NCI-H526 treated with DMSO at 0.1 percent for 48 hours (cell line): ENCODE measurements around the gene SCYGR8.
"Not testable (repeated sequence)": the region's sequence is repeated elsewhere in the genome, so short reads cannot be mapped to it uniquely, and the experiment has no call there.

Source experiments
- DNase-seq: peaks from one replicate; lab custom pipeline; 2025; lab: John Stamatoyannopoulos, UW

SCYGR8 gene, protein sequence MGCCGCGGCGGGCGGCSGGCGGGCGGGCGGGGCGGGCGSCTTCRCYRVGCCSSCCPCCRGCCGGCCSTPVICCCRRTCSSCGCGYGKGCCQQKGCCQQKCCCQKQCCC

GRCh38 chr2:227745594-227745993, at the start of gene SCYGR8:
Gene SCYGR8, plus strand, starts transcription at chr2:227745894. Its CDS starts 0 bp downstream, at chr2:227745894.
- DNase-seq, result no peak

DNA sequence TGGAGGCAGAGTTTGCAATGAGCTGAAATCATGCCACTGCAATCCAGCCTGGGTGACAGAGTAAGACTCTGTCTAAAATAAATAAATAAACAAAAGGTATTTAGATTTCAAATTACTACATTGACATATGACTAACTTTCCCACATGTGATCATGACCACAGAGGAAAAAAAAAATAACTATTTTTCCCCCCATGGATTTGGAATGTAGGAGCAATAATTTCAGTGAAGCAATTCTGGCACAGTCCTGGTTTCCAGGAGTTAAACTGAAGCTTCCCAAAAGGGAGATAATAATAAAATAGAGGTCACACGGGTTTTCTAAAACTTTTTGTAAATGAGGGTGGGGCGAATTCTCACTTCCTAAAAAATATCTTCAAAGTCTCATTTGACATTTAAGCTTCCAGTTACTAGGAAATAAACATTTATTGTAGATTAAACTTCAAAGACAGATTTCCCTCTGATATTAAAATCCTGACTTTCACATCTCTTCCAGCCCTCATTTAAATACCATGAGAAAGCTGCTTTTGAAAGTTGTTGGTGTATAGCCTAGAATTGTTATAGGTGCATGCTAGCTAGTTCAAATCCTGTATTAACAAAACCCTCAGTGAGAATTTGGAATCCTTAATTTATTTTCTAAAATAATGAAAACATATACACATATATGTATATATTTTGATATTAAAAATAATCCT, 48.6 kb upstream of the SCYGR8 start:
- DNase-seq, result no peak

- no peak for DNase-seq
Measured at GRCh38 chr2:227701556-227701955, 44.1 kb upstream of the SCYGR8 start.

DNA sequence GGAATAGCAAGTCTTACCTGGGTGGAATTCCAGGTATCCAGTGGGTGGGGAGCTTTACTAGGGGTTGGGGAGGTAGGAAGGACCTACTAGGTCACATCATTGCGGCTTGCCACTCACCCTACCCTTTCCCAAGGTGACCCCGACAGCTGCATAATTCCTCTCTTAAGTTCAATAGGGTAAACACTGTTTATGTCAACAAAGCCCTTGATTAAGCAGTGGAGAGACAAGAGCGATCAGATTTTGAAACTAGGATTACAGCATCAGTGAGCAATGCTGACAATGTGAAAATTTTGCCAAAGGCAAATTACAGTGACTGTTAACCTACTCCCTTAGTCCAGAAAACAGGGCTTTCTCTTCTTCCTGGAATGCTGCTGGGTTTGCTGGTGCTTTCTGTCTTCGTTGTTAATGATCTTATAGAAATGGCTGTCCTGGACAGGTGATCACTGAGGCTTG, 42.4 kb upstream of the SCYGR8 start:
- no peak for DNase-seq

- no peak for DNase-seq
Measured at GRCh38 chr2:227703961-227704360, 41.7 kb upstream of the SCYGR8 start.

GRCh38 chr2:227706859-227707258, 38.8 kb upstream of the SCYGR8 start:
- no peak for DNase-seq

- DNase-seq, result no peak
Measured at GRCh38 chr2:227707390-227707789, 38.3 kb upstream of the SCYGR8 start.

GRCh38 chr2:227710986-227711385, 34.7 kb upstream of the SCYGR8 start:
- no peak for DNase-seq

- DNase-seq, result no peak
Measured at GRCh38 chr2:227713291-227713690, 32.4 kb upstream of the SCYGR8 start.

DNA sequence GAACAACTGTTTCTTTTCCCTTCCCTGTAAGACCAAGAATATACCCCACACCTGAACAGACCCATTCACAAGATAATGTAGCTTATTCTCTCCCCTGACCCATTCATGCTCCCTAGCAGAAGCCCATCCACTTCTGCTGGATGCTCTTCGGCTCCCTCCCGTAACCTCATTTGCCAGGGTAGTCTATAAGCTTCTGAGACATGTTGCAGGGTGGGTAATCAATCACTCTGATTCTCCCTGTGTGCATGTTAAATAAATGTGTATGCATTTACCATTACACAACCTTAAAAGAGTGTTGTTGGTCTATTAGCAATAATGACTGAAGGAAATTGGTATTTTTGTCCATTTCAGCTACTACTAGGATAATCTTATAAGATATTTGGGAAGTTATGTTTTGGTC, 29.2 kb upstream of the SCYGR8 start:
- DNase-seq, result no peak

DNA sequence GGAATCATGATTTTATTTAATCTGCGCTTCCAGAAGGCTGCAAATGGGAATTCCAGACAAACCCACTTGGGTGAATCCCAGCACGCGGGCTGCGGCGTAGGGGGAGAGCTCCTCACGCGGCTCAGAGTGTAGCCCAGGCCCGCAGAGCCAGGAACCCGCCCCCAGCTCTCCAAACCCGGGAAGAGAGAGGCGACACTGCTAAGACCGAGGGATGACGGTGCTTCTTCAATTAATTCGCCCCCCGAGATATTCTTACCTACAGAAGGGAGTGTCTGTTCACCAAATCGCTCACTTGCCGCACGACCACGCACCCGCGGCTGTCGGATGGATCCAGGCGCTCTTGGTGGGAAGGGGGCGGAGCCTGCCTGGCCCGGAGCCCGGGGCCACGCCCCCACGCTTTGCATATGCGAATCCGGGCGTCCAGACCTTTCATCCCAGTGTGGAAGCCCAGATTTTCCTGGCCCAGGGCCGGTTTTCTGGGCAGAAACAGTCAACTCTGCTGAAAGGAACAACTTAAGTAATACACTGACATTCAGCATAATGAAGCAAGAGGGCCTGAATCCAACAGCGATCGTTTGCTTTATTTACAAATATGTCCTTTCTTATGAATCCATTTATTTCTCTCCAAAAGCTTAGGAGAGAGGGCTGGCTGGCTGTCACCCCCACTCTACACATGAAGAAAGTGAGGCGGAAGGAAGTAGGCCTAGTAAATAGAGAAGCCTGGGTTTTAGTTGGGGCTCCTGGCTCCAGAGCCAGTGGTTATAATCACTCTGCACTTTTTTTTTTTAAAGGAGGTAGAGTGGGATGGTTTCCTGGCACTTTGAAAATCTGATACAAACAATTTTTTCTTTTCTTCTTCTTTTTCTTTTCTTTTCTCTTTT, 27.8 kb upstream of the SCYGR8 start, which contains the start of gene SLC19A3:
Gene SLC19A3, minus strand, starts transcription at position 342 of the 881 bp plus-strand sequence. CDS start 15,710 bp downstream, outside the sequence.
- peak; percentile 2 for DNase-seq

GRCh38 chr2:227719641-227720040, 26.1 kb upstream of the SCYGR8 start:
- DNase-seq, result no peak

DNA sequence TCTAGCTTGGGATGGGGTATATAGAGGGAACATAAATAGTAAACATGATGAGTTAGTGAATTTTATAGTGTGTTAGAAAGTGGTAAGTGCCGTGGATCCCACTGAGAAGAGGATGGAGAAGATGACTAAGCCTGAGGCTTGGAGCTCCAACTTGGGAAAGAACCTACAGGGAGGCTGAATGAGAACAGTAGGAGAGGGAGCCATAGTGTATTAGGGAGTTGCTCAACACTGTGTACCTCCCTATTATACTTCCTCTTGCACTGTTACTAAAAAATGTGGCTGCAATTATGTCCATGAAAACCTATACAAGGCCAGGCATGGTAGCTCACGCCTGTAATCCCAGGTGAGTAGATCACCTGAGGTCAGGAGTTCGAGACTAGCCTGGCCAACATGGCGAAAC, 25.0 kb upstream of the SCYGR8 start:
- no peak for DNase-seq

DNA sequence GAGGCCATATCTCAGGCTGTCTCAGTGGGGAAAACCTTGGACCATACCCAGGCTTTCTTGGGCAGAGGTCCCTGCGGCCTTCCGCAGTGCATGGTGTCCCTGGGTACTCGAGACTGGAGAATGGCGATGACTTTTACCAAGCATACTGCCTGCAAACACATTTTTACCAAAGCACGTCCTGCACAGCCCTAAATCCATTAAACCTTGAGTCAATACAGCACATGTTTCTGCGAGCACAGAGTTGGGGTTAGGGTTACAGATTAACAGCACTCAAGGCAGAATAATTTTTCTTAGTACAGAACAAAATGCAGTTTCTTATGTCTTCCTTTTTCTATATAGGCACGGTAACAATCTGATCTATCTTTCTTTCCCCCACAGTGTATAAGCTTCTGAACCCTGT, 22.9 kb upstream of the SCYGR8 start:
- DNase-seq, result not testable (repeated sequence)

DNA sequence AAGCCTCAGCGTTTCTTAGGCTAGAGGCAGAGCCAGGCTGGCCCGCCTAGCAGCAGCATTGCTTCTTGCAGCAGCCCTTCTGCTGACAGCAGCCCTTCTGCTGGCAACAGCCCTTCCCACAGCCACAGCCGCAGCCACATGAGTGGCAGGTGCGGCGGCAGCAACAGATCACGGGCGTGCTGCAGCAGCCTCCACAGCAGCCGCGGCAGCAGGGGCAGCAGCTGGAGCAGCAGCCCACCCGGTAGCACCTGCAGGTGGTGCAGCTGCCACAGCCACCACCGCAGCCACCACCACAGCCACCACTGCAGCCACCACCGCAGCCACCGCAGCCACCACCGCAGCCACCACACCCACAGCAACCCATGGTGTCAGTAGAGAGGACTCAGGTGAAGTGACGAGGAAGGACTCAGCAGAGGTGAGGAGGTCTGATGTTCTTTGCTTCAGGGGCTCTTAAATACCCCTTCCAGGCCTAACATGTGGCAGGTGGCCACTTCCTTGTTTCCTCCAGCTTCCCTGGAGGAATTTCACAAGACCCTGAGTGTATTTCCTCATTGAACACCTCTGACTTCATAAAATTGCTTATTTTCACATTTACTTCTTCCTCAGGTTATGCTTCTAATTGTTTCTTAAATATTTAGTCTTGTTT, 21.2 kb upstream of the SCYGR8 start, which contains the start of gene SCYGR6:
Gene SCYGR6, minus strand, starts transcription at position 364 of the 646 bp plus-strand sequence. Its CDS starts 0 bp downstream, at position 364.
- no peak for DNase-seq

- DNase-seq, result no peak
Measured at GRCh38 chr2:227728035-227728434, 17.7 kb upstream of the SCYGR8 start, which contains the start of gene SCYGR7. Gene SCYGR7, plus strand, starts transcription at chr2:227728335. Its CDS starts 0 bp downstream, at chr2:227728335.

DNA sequence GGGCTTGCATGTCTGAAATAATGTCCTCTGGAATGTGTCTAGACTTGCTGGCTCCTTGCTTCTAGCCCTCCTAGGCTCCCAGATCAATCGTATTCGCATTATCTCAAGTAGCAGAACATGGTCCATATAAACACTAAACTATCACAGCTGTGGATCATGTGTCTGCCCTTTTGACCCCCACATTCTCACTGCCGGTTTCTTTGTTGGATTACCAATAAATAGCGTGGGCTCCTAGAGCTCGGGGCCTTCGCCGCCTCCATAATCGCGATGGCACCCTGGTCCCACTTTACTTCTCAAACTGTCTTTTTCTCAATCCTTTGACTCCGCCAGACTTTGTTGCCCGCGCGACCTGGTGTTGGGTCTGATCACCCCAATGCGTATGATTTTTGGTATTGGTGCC, 6.3 kb upstream of the SCYGR8 start:
- no peak for DNase-seq

DNA sequence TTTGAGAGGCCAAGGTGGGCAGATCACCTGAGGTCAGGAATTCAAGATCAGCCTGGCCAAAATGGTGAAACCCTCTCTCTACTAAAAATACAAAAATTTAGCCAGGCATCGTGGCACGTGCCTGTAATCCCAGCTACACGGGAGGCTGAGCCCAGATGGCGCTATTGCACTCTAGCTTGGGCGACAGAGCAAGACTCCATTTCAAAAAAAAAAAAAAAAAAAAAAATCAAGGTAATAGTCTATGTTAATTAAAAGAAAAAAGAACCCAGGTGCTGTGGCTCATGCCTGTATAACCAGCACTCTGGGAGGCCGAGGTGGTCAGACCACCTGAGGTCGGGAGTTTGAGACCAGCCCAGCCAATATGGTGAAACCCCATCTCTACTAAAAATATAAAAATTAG, 5.0 kb upstream of the SCYGR8 start:
- DNase-seq, result not testable (repeated sequence)

GRCh38 chr2:227748079-227748478, 2.4 kb downstream of the SCYGR8 start:
- DNase-seq, result no peak

- DNase-seq, result not testable (repeated sequence)
Measured at GRCh38 chr2:227756261-227756660, 10.6 kb downstream of the SCYGR8 start.

DNA sequence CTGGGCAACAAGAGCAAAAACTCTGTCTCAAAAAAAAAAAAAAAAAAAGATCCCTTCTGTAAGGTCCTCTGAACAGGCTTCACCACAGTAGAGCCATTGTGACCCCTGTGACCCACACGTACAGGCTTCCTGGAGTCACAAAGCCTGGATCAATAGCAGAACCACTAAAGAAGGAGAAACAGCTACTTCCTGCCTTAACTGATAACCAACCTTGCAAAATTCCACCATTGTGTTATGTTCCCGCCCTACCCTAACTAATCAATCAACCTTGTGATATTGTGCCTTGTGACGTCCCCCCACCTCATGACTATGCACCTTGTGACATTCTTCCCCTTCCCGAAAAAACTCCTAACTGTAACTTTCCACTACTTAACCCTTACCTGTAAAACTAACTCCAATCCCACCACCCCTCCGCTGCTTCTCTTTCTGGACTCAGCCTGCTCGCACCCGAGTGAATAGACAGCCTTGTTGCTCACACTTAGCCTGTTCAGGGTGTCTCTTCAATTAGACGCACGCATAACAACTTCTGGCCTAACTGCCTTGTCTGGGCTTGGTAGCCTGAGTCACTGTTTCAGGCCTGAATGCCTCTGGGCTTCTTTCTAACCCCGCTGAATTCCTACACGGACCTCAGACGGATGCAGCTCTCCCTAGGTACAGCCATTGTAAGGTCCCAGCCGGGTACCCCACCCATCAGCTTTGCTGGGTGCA, 13.9 kb downstream of the SCYGR8 start:
- DNase-seq, result no peak
